HepG2 (cell line): Measurements from ENCODE around the gene WFDC9.

ENCODE experiments used
- CTCF ChIP-seq: sonication (generic); formaldehyde crosslinking; IDR thresholded peaks from 2 replicates; pipeline ENCODE4 v1.5.0; 2020; ENCODE audit warnings: mild to moderate bottlenecking, missing genetic modification reagents, moderate library complexity
- HBP1 ChIP-seq: IDR thresholded peaks from 2 replicates; pipeline ENCODE4 v1.6.1; 2016; ENCODE audit warnings: low read depth, control low read depth
- MAX ChIP-seq: IDR thresholded peaks from 2 replicates; pipeline ENCODE4 v1.6.1; 2012; ENCODE audit warnings: inconsistent platforms
- POLR2A ChIP-seq, 2 experiments: IDR thresholded peaks; 2 replicates each; pipeline ENCODE4 v1.6.1; 2011; ENCODE audit warnings: low read depth in 2 of 2, low read length in 2 of 2, mild to moderate bottlenecking in 1 of 2, moderate library complexity in 1 of 2; ENCODE audit not compliant: insufficient read depth in 1 of 2
- ZNF563 ChIP-seq: sonication (generic); formaldehyde crosslinking; IDR thresholded peaks from 2 replicates; pipeline ENCODE4 v1.8.0; 2022; ENCODE audit warnings: mild to moderate bottlenecking, moderate library complexity, missing genetic modification reagents

- TF ChIP-seq HBP1, result no peak
- TF ChIP-seq MAX, result no peak
- TF ChIP-seq CTCF (CRISPR knock-in tag), result no peak
- TF ChIP-seq ZNF563 (CRISPR knock-in tag), result no peak
- TF ChIP-seq POLR2A (IDR thresholded peaks at IDR 0.05; ENCODE audit: insufficient read depth in 1 of 2, low read depth in 2 of 2, low read length in 2 of 2), result no peak
These were observed 55.2 kb downstream of the WFDC9 start for GRCh38 chr20:45575931-45576330.
